GM19372 (cell line): ENCODE results near the gene CALHM3.

Source experiments
- ATAC-seq: cut with Tn5 transposase; IDR thresholded peaks from one replicate; pipeline ENCODE4 v1.9.1; 2021; ENCODE audit warnings: mild to moderate bottlenecking, low read depth, moderate library complexity; ENCODE audit not compliant: unreplicated experiment

The CALHM3 gene

DNA sequence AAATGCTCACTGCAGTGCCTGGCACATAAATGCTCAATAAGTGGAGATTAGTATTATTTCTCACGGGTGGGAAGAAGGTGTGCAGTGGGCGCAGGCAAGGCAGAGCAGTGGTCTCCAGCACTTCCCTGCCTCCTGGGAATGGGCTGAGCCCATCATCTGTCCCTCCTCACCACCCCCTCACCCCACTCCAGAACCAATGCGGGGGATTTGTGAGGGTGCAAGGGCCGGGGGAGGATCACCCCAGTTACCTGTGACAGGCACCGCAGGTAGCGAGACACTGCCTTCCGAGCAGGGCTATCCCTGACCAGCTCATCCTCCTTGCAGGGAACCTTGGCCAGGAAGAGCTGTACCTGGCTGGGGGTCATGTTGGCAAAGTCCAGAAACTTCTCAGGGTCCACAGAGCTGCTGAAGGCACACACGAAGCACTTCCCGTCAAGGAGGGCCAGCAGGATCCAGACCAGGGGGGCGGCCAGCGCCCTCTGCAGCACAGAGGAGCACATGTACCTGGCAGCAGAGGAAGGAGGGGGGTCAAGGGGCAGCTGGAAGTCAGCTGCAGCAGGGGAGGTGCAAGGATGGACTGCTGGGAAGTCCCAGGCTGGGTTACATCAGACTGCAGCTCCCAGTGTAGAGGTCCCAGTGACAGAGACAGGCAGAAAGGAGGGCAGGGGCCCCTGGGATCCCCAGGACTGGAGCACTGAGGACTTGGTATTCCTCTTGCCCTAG lies 2.8 kb downstream of the CALHM3 start:
- ATAC-seq, result no peak

DNA sequence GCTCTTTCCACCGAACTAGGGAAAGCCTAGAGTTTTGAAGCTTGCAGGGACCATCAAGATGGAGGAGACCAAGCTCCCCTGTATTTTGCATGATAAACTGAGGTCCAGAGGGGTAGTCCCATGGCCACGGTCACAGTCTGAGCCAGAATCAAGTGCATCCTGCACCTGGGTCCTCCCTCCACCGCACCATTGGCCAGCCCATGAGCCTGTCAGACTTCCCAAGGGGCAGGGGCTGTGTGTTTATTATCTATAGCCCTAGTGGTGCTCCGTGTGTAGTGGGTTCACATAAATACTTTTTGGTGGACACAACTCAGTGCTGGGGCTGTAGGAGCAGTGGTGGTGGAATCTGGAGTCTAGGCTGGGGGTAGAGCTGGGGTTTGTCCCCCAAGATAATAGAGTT lies 3.6 kb downstream of the CALHM3 start:
- no peak for ATAC-seq

DNA sequence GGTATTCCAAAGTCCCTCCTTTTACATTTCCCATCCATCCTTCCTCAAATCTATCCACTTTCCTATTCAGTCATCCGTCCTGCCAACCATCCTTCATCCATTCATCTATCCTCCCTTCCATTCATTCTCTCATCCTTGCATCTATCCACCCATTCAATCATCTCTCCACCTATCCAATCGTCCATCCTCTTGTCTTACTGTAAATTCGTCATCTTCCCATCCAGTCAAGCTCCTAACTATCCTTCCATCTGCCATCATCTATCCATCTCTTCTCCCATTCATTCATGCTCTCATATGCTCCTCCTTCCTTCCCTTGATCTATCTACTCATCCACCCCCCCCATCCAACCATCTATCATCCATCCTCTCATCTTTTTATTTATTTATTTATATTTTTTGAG lies 5.0 kb downstream of the CALHM3 start:
- ATAC-seq, result no peak

DNA sequence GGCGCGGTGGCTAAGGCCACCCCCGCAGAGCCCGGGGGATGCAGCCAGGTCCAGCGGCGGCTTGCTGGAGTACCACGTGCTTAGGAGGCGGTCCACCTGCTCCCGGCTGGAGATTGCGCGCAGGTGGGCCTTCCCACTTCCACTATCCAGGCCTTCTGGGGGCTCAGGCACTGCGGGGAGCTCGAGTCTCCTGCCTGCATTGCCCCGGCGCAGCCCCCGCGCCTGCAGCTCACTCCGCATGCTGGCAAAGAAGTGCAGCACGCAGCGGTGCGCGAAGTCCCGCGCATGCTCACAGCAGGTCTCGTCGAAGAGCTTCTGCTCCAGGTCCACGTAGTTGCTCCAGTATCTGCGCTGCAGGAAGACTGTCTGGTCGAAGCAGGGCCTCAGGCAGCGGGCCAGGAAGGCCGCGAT lies 5.8 kb downstream of the CALHM3 start:
- ATAC-seq, result no peak

DNA sequence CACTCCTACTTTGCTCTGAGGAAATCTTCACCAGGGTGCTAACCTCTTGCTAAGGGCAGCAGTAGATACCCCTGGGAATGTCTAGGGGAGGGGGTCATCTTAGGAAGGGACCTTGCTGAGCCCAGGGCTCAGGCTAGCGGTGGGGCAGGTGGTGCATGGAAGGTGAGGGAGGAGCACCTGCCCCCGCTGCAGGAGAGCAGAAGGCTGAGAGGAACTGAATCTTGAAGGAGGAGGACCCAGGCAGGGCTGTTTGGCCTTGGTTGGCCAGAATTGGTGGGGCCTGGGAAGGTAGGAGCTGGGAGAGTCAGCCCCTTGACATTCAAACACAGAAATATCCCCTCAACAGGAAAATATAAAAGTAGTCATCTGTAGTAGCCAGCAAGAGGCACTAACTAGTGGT lies 7.0 kb downstream of the CALHM3 start:
- ATAC-seq, result no peak

DNA sequence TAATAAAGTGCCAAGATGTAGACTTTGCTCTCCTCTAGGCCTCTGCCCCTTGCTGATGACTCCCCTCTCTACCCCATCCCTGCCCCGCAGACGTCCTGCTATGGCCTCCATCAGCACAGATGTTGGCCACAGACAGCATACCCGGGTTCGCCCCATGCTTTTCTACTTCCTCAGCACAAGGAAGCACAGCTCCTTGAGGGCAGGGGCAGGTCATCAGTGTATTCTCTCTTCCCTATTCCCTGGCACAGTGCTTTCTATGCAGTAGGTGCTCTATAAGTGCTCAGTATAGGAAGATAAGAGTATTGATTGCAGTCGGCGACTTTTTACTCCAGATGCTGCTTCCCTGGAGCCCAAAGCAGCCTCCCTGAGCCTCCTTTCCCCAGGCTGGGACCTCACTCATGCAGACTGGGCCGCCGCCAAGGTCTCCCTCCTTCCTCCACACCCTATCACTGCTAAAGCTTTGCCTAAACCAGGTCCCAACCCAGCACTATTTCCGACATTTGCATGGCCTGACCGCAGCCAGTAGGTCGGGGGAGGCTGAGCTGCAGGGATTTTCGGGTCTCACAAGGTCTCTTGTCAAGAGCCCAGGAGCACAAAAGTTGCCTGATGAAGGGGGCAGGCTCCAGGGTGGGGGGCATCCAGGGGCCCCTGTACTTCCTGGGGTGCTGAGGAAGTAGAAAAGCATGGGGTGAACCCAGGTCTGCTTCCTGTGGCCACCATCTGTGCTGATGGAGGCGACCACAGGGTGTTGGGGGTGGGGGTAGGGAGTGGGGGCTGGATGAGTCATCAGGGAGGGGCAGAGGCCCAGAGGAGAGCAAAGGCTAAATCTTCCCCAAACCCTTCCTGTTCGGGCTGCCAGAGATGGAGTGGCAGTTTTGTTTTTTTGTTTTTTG lies 8.0 kb downstream of the CALHM3 start:
- peak; percentile 65 for ATAC-seq

DNA sequence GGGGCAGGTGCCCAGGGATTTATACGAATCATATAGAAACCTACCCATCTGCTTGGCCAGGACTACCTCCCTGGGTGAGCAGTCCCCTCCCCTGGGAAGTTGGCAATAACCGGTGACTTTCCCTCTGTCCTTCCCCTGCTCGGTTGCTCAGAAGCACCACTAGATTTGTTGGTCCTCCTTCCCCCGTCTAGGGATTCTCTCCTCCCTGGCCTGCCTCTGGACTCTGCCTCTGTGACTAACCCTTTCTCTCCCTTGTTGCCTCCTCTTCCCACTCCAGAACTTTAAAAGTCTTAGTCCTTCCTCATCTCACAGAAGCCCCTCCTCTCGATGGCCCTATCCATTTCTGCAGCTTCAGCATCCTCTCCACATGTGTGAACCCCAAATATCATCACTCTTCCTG lies 9.8 kb downstream of the CALHM3 start:
- no peak for ATAC-seq

DNA sequence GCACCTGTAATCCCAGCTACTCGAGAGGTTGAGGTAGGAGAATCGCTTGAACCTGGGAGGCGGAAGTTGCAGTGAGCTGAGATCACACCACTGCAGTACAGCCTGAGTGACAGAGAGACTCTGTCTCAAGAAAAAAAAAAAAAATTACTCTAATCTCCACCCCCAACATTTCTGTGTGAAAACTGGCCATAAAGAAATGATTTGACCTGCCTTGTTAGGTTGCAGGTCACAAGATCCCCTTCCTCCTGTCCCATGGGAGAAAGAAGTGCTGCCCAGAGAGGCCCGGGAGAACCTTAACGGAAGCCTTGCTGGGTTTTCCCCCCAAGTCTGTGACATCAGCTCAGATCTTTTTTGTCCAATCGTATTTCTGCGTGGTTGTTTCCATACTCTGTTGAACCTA lies 11.6 kb downstream of the CALHM3 start:
- ATAC-seq, result no peak

DNA sequence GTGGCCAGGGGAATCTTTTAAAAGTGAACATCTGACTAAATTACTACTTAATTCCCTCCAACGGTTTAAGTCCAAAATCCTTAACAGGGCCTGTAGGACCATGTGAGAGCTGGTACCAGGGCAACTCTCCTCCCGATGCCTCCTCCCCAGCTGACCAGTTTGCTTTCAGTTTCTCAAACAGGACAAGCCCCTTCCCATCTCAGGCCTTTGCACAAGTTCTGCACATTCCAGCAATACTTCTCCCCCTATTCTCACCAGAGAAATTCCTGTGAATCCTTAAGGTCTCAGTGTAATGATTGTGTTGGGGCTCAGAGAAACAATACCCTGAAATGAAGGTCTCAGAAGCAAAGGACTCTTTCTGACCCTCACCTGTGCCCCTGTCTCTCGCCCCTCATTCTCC lies 12.3 kb downstream of the CALHM3 start:
- ATAC-seq, result no peak

DNA sequence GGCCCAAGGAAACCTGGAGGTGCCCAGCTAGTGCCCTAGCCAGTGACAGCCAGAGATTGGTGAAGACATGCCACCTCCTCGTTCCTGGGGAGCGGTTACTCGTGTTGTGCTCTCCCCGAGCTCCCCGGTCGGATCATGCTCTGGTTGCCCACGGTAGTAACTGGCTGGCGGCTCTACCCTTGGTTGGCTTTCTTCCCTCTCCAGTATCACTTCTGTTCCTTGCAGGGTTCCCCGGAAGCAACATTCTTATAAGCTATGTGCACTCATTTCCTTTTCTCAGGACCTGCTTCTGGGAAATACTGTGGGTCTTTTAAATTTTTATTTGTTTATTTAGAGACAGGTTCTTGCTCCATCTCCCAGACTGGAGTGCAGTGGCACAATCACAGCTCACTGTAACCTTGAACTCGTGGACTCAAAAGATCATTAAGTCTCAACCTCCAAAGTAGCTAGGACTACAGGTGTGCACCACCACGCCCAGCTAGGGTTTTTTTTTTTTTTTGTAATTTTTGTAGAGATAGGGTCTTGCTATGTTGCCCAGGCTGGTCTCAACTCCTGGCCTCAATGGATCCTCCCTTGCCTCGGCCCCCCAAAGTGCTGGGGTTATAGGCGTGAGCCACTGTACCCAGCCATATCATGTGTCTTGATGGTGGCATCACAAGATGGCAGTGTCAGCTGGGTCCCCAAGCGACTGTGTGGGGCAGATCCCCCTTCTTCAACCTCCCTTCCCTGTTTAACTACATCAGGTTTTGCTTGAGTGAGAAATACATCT lies 13.4 kb downstream of the CALHM3 start:
- ATAC-seq, result no peak

DNA sequence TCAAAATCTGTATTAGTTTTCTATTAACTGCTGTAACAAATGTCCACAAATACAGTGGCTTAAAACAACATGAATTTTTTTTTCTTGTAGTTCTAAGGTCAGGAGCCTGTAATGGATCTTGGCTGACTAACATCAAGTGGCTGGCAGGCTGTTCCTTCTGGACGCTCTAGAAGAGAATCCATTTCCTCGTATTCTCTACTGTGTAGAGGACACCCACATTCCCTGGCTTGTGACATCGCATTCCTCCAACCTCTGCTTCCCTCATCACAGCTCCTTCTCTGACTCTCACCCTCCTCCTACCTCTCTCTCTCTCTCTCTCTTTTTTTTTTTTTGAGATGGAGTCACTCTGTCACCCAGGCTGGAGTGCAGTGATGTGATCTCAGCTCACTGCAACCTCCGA lies 15.5 kb downstream of the CALHM3 start:
- no peak for ATAC-seq

DNA sequence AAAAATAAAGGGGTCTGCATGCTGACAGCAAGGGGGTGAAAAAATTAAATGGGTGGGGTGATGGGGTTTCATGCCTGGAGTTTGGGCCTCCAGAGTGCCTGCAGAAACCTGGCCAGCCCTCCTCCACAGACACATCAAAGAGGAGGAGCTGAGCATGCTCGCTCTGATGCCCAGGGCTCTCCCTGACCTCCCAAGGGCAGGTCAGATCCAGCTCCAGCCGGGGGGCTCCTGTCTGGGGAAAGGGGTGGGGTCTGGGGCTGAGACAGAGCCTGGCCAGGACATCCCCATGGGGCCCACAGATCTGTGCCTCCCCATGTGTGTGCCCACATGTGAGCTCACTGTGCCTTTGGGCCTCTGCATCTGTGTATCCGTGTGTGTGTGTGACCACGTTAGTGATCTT lies 19.4 kb downstream of the CALHM3 start:
- no peak for ATAC-seq

DNA sequence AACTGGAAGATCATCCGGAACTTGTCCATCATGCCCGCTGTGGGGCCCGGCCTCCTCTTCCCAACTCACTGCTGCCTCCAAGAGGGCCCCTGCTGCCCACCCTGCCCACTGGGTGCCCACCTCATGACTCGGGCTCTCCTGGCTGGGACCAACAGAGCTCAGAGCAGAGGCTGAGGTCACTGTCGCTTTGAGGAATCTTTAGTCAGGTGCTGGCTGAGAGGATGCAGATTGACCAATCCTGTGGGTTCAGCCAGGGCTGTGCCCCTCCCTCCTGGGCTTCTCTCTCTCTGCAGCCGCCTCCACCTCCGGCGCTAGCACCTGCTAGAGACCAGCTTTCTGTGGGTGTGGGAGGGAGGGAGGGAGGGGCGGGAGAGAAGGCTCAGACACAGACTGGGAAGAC lies 20.3 kb downstream of the CALHM3 start, which contains the start of gene CALHM1:
CALHM1 (minus strand) TSS at position 181 of the 400 bp plus-strand sequence; CDS start at position 32, 149 bp downstream.
- ATAC-seq, result no peak

DNA sequence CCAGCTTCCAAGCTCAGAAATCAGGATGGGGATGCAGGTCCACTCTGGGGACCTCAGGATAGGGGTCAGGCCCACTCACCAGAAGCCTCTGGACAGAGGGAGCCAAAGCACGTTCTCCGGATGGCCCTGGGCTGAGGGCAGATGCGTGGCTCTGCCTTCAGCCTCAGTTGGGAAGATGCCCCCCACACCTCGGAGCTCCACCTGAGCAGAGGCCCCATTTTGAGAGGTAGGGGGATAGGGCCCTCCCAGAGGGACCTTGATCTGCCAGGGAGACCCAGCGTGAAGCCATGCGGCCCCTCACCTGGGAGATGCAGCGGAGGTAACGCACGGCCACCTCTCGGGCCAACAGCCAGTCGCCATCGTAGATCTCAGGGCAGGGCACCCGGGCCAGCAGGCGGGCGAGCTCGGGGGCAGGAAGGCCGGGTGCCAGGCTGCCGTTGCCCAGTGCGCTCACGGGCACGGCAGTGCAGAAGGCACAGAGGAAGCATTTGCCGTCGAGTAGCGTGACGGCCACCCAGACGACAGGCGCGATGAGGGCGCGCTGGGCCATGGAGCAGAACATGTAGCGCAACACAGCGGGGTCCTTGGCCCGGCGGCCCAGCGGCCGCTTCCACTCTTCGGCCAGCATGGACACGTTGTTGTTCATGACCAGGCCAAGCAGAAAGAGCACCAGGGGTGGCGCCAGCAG lies 21.0 kb downstream of the CALHM3 start:
- ATAC-seq, result no peak

DNA sequence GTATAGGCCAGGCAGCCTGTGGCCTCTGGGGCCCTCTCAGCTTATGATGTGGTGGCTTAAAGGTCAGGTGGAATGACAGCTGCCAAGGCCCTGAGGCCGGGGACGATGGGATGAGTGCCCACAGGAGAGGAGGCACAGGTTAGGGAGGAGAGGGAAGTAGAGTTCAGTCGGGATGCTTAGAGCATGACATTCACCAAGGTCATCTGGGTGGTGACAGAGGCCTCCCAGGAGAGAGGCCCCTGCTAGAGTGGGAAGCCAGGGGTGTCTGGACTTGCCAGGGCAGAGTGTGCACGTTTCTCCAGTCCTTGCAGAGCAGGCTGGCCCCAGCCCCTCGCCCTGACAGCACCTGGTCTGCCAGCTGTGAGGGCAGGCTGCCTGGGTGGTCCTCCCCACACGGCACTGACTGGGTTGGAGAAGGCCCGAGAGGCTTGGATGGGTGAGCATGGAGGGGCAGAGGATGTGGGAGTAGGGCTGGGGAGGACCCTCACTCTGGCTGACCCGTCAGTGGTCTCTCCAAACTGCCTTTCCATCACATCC lies 21.8 kb downstream of the CALHM3 start:
- no peak for ATAC-seq

DNA sequence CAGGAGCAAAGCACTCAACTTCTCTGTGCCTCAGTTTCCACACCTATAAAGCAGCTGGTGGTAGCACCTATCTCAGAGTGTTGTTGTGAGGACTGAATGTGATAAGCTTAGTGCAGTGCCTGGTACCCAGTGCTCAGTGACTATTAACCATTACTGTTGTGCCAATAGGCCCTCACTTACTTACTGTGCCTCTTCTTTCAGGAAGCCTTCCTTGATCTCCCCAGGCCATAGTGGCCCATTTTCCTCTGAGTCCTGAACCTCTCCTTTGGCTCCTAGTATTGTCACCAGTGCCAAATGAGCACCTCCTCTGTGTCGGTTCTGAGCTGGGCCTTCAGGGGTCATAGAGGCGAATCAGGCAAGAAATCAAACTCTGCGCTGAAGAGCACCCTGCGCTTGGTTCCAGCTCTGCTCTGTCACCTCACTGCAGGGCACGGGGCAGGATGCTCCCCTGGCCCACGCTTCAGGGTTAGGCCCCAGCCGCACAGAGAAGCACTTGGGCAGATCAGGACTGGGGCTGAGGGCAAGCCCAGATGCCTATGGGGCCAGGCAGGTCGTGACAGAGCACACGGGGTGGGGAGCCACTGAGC lies 22.9 kb downstream of the CALHM3 start:
- no peak for ATAC-seq

DNA sequence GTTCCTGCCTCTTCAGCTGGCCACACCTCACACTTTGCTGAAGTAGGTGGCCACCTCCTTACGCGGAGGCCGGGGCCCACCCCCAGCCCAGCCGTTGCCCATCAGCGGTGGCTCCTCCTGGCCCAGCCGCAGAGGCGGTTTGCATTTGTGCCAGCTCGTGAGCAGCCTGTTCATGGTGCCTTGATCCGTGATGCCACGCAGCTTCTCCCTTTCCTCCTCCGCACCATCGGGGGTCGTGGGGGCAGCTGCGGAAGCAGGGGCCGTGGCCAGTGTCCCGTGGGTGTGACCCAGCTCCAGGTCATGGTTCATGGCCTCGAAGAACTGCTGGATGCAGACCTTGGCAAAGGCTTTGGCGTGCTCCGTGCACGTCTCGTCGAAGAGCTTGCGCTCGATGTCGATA lies 23.8 kb downstream of the CALHM3 start:
- no peak for ATAC-seq

DNA sequence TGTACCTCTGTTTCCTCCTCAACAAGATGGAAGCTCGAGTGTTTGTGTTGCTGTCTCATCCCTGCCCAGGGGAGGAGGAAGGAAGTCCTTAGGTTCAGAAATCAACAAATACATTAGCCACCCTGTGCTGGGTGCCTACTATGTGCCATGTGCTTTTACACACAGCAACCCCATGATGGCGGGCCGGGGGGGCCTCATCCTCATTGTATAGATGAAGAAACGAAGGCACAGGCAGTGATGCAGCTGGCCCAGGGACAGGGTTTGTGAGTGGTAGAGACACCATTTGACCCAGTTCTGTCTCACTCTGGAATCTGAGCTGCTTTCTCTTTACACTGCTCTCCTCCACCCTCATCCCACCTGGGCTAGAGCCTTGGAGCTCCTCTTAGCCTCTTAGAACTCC lies 25.0 kb downstream of the CALHM3 start:
- ATAC-seq, result no peak

DNA sequence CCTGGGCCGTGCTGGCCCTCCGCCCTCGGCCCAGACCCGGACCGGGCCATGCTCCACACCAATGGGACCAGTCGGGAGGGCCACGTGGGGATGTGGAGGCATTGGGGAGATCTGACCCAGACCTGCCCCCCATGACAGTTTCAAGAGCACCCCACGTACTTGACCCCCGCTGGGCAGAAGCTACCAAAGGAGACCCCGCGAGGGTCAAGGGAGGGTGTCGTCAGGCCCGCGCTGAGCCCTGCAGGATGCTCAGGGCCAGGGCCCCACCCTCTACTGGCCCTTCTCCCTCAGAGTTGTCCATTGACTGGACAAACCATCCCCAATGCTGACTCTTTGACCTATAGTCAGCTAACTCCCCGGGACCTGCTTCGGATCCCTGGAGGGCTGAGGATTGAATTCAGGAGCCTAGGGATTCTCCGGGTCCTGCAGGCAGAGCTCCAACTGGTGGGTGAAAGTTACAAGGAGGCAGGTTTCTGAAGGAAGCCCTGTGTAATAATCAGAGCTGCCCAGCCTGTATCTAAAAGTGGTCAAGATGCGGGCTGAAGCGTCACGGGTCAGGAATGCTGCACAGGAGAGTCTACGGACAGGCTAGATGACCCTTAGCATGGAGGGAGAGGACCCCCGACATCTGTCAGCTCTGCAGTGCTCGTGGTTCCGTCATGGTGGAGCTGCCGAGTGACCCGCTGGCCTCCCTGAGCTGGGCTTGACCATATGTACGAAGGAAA lies 26.4 kb downstream of the CALHM3 start:
- no peak for ATAC-seq
